Measurements from ENCODE around the gene NFILZ.

DNA sequence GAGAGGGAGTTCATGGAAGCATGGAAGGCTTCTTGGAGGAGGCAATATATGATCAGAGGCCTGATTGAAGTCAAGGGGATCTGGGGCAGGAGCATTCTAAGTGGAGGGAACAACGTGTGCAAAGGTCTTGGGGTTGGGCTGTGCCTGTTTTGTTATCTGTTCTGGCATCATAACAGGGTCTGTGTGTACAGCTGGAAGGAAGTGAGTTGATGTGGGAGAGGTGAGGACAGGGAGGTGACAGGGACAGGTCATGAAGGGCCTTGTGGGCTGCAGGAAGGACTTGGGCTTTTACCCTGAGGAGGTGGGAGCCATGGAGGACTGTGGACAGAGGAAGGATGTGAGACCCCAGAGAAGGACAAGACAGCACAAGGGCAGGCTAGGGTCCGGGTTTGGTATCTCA lies 1.2 kb upstream of the NFILZ start:
- TF ChIP-seq POLR2A (IDR thresholded peaks at IDR 0.05; ENCODE audit: low read length) = no peak
- TF ChIP-seq GATA1 (IDR thresholded peaks at IDR 0.05; ENCODE audit: low read depth, low read length) = no peak
